ENCODE measurements around the gene GPR157.

GPR157 gene, protein sequence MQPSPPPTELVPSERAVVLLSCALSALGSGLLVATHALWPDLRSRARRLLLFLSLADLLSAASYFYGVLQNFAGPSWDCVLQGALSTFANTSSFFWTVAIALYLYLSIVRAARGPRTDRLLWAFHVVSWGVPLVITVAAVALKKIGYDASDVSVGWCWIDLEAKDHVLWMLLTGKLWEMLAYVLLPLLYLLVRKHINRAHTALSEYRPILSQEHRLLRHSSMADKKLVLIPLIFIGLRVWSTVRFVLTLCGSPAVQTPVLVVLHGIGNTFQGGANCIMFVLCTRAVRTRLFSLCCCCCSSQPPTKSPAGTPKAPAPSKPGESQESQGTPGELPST

GRCh38 chr1:9128520-9129265 is at the start of gene GPR157:
Gene GPR157, minus strand, starts transcription at chr1:9129102. Its CDS starts 75 bp downstream, at chr1:9129027.
- Mint-ChIP-seq H3K9me3 (no peaks in the 10 kb centered on the region), H3K4me3 (peak within 1 kb of the TSS; percentile 81), H3K27me3 (peaks cover 42% of the 10 kb centered on the region), H3K4me1 (ENCODE audit: low read depth) (peaks cover 38% of the 10 kb centered on the region), H3K36me3 (ENCODE audit: low read depth) (no peaks in the 10 kb centered on the region), H3K27ac (peak within 1 kb of the TSS; percentile 81)
- intact Hi-C loops (cut with micrococcal nuclease) = loop anchor here (5.0 kb wide), 1 partner anchor 34 kb away; no protein-coding TSS in a partner anchor

- Mint-ChIP-seq H3K27me3 (peaks cover 14% of the 10 kb centered on the region), H3K9me3 (no peaks in the 10 kb centered on the region), H3K4me3 (no peak overlapping the region), H3K27ac (peak overlapping the region; percentile 90), H3K4me1 (ENCODE audit: low read depth) (peaks cover 48% of the 10 kb centered on the region), H3K36me3 (ENCODE audit: low read depth) (peaks cover 50% of the 10 kb centered on the region)
- intact Hi-C loops (cut with micrococcal nuclease) = no loop called here
Observed at GRCh38 chr1:9174762-9175161, 45.9 kb upstream of the GPR157 start.

DNA sequence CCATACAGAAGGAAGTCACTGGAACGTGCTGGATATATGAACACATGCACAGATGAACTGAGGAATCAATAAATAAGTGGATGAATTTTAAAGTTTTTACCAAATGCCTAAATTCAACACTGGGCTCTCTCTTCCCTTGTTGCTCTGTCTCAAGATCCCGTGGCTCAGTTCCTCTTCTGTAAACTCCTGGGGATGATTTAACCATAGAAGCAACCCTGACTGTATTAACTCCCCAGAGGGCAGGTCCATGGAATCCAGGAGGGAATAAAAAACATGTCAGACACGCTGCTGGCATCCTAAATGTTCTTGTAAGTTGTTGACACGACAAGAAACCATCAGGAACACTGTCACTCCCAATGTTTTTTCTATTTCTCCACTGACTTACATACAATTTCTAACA is 45.3 kb upstream of the GPR157 start:
- Mint-ChIP-seq H3K27ac (peak overlapping the region; percentile 90), H3K4me1 (ENCODE audit: low read depth) (peaks cover 46% of the 10 kb centered on the region), H3K4me3 (peak overlapping the region; percentile 49), H3K27me3 (peaks cover 15% of the 10 kb centered on the region), H3K36me3 (ENCODE audit: low read depth) (peaks cover 50% of the 10 kb centered on the region), H3K9me3 (no peaks in the 10 kb centered on the region)
- intact Hi-C loops (cut with micrococcal nuclease) = no loop called here

GRCh38 chr1:9169601-9170137 is 40.8 kb upstream of the GPR157 start:
- Mint-ChIP-seq H3K27me3 (peaks cover 15% of the 10 kb centered on the region), H3K27ac (peak overlapping the region; percentile 18), H3K4me1 (ENCODE audit: low read depth) (peaks cover 45% of the 10 kb centered on the region), H3K9me3 (no peaks in the 10 kb centered on the region), H3K36me3 (ENCODE audit: low read depth) (peaks cover 29% of the 10 kb centered on the region), H3K4me3 (no peak overlapping the region)
- intact Hi-C loops (cut with micrococcal nuclease) = no loop called here

GRCh38 chr1:9167638-9168037 is 38.7 kb upstream of the GPR157 start:
- H3K36me3 Mint-ChIP-seq (ENCODE audit: low read depth) = peaks cover 17% of the 10 kb centered on the region
- intact Hi-C loops (cut with micrococcal nuclease) = no loop called here
- peaks cover 13% of the 10 kb centered on the region for H3K27me3 Mint-ChIP-seq
- peak overlapping the region; percentile 20 for H3K27ac Mint-ChIP-seq
- no peaks in the 10 kb centered on the region for H3K9me3 Mint-ChIP-seq
- no peak overlapping the region for H3K4me3 Mint-ChIP-seq
- peaks cover 51% of the 10 kb centered on the region for H3K4me1 Mint-ChIP-seq (ENCODE audit: low read depth)

DNA sequence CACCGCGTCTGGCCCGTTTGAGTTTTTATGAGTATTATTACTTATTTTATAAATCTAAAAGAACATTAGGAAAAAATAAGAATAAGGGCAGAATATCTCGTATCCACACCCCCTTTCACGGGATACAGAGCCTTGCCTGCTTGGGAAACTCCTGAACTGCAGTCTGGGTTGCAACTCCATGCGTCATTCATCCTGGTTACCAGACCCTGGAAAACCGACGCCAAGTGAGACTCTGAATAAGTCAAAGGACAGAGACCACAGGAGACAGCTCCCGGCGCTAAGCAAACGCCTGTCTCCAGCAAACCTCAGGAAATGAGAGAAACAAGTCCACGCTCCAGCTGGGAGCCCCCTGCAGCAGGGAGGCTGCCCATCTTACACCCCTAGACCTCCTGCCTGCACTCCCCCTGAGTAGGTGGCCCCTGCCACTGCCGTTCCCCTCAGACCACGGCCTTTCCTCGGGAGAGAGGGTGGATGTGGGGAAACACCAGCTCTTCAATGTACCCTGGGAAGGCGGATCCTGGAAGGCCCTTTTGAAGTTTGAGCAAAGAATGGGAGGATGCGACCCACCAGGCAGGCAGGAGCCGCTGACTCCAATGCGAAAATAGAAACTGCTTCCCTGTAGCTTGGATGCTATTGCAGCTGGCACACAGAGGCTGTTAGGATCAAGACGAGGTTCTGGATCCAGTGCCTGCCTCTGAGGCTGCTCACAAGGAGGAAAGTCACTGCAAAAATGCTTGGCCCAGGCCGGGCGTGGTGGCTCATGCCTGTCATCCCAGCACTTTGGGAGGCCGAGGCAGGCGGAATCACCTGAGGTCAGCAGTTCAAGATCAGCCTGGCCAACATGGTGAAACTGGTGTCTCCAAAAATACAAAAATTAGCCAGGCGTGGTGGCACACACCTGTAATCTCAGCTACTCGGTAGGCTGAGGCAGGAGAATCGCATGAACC is 37.7 kb upstream of the GPR157 start:
- Mint-ChIP-seq H3K4me3 (no peak overlapping the region), H3K27me3 (peaks cover 9% of the 10 kb centered on the region)

DNA sequence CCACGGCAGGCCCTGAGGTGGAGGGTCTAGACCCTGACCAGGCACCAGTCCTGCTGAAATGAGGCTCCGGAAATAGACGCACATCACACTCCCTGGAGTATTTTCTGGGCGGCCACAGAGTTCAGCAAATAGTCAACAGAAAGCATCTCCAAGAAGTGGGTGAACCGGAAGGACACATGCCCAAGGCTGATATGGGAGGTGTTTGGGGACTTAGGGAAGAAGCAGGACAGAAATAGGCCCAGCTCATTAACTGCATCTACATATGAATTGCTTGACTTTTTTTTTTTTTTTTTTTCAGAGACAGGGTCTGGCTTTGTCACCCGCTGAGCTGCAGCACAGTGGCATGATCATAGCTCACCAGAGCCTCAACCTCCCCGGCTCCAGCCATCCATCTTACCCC is 36.5 kb upstream of the GPR157 start:
- Mint-ChIP-seq H3K27ac (peak overlapping the region; percentile 97), H3K27me3 (peaks cover 10% of the 10 kb centered on the region), H3K9me3 (no peaks in the 10 kb centered on the region), H3K4me3 (no peak overlapping the region), H3K36me3 (ENCODE audit: low read depth) (peaks cover 18% of the 10 kb centered on the region), H3K4me1 (ENCODE audit: low read depth) (peaks cover 61% of the 10 kb centered on the region)
- intact Hi-C loops (cut with micrococcal nuclease) = loop anchor here (2.0 kb wide), 1 partner anchor 15 kb away; no protein-coding TSS in a partner anchor

More for the DNA sequence above, 37.7 kb upstream of the GPR157 start:
- Mint-ChIP-seq H3K9me3 (no peaks in the 10 kb centered on the region), H3K27ac (peak overlapping the region; percentile 55), H3K4me1 (ENCODE audit: low read depth) (peaks cover 55% of the 10 kb centered on the region), H3K36me3 (ENCODE audit: low read depth) (peaks cover 21% of the 10 kb centered on the region)
- intact Hi-C loops (cut with micrococcal nuclease) = no loop called here

DNA sequence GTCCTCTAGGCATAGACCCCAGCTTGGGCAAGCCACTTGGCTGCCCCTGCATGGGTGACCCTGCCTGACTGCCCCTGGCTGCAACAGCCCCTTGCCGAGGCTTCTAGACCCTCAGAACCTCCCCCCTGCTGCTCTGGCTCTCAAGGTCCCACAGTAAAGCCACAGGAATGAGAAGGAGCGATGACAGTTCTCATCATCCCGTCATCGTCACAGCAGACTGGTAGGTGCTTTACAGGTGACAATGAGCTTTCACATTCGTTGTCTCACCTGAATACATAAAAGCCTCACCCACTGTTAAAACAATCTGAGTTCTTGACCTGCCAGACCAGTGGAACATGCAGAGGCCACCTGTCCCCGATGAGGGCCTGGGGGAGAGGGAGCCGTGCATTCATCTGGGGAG is 36.0 kb upstream of the GPR157 start:
- peaks cover 60% of the 10 kb centered on the region for H3K4me1 Mint-ChIP-seq (ENCODE audit: low read depth)
- no peaks in the 10 kb centered on the region for H3K9me3 Mint-ChIP-seq
- H3K27ac Mint-ChIP-seq = peak overlapping the region; percentile 97
- peak overlapping the region; percentile 13 for H3K4me3 Mint-ChIP-seq
- intact Hi-C loops (cut with micrococcal nuclease) = loop anchor here (2.0 to 5.0 kb wide), 3 partner anchors 16 to 38 kb away; partner anchors contain the start of gene GPR157
- H3K27me3 Mint-ChIP-seq = peaks cover 12% of the 10 kb centered on the region
- H3K36me3 Mint-ChIP-seq (ENCODE audit: low read depth) = peaks cover 18% of the 10 kb centered on the region

DNA sequence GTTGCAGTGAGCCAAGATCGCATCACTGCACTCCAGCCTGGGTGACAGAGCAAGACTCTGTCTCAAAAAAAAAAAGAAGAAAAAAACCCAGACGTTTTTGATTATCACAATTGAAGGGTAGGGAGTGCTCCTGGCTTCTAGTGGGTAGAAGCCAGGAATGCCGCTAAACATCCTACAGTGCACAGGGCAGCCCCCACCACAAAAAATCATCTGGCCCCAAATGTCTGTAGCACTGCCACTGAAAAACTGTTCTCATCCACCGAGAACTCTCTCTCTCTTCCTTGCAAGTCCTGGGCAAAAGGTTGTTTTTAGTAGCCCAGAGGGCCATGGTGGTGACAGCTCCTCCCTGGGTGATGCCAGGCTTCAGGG is 35.6 kb upstream of the GPR157 start:
- peak overlapping the region; percentile 13 for H3K4me3 Mint-ChIP-seq
- H3K27ac Mint-ChIP-seq = peak overlapping the region; percentile 97

GRCh38 chr1:9161963-9162362 is 33.1 kb upstream of the GPR157 start:
- peak overlapping the region; percentile 97 for H3K27ac Mint-ChIP-seq
- peaks cover 56% of the 10 kb centered on the region for H3K4me1 Mint-ChIP-seq (ENCODE audit: low read depth)
- peaks cover 12% of the 10 kb centered on the region for H3K27me3 Mint-ChIP-seq
- intact Hi-C loops (cut with micrococcal nuclease) = loop anchor here (5.0 kb wide), 2 partner anchors 35 kb away; partner anchors contain the start of gene GPR157
- no peaks in the 10 kb centered on the region for H3K9me3 Mint-ChIP-seq
- H3K36me3 Mint-ChIP-seq (ENCODE audit: low read depth) = peaks cover 18% of the 10 kb centered on the region
- no peak overlapping the region for H3K4me3 Mint-ChIP-seq

More for the DNA sequence above, 35.6 kb upstream of the GPR157 start:
- Mint-ChIP-seq H3K36me3 (ENCODE audit: low read depth) (peaks cover 18% of the 10 kb centered on the region), H3K27me3 (peaks cover 9% of the 10 kb centered on the region), H3K4me1 (ENCODE audit: low read depth) (peaks cover 56% of the 10 kb centered on the region), H3K9me3 (no peaks in the 10 kb centered on the region)
- intact Hi-C loops (cut with micrococcal nuclease) = loop anchor here (2.0 to 5.0 kb wide), 3 partner anchors 16 to 37 kb away; partner anchors contain the start of gene GPR157

DNA sequence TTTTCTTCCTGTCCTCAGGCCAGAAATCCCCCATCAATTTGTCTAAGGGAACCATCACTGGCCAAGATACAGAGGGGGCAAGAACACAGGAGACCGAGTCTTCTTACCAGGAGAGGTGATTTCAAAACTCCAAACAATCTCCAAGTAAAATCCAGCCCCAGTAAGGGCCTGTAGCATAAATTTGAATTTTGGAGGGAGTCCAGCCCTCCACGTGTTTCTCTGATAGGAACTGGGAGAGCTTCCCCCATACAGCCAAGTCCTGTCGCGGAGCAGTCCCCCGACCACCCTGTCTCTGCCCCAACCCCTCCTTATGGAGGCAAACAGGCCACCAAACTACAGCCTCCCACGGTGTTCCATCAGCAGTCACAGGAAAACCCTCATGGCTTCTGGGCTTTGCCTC is 32.4 kb upstream of the GPR157 start:
- H3K36me3 Mint-ChIP-seq (ENCODE audit: low read depth) = peaks cover 18% of the 10 kb centered on the region
- H3K4me3 Mint-ChIP-seq = no peak overlapping the region
- intact Hi-C loops (cut with micrococcal nuclease) = loop anchor here (5.0 kb wide), 2 partner anchors 34 to 36 kb away; partner anchors contain the start of gene GPR157
- peaks cover 14% of the 10 kb centered on the region for H3K27me3 Mint-ChIP-seq
- peak overlapping the region; percentile 97 for H3K27ac Mint-ChIP-seq
- peaks cover 62% of the 10 kb centered on the region for H3K4me1 Mint-ChIP-seq (ENCODE audit: low read depth)
- H3K9me3 Mint-ChIP-seq = no peaks in the 10 kb centered on the region

- Mint-ChIP-seq H3K27me3 (peaks cover 14% of the 10 kb centered on the region), H3K4me3 (no peak overlapping the region), H3K9me3 (no peaks in the 10 kb centered on the region), H3K27ac (no peak overlapping the region), H3K36me3 (ENCODE audit: low read depth) (peaks cover 18% of the 10 kb centered on the region), H3K4me1 (ENCODE audit: low read depth) (peaks cover 55% of the 10 kb centered on the region)
- intact Hi-C loops (cut with micrococcal nuclease) = loop anchor here (5.0 kb wide), 2 partner anchors 33 to 37 kb away; partner anchors contain the start of gene GPR157
Observed at GRCh38 chr1:9160079-9160717, 31.3 kb upstream of the GPR157 start.

Data from dendritic cell treated with granulocyte-macrophage colony-stimulating factor and Interleukin-4, amounts not matched to agents 40 ng/mL and 50 ng/mL, for 4 days (primary cell).